HCT116 (cell line): ENCODE data around the gene OPRL1. TPM values are rescaled to one million over a fixed set of nuclear protein-coding genes. Genes with fewer than 3 reads are reported as not detected.

ENCODE experiments used
- ATAC-seq: fragments of 200-7000 bp; cut with Tn5 transposase; 2 replicates; pipeline ENCODE4 v1.9.1; 2020; ENCODE audit warnings: mild to moderate bottlenecking, moderate library complexity
- BruUV-seq: library from RNA; stranded (reverse); fragments of 400-500 nt; replicated peaks from 2 replicates; lab custom pipeline; 2021; lab: Mats Ljungman, UMichigan
- CTCF ChIA-PET: fragments of 300-600 bp; sonication (Branson Sonifier 250); formaldehyde crosslinking; loops from one replicate; lab custom pipeline; 2021; ENCODE audit warnings: antibody characterized with exemption; lab: Charles Lee
- POLR2A ChIA-PET: fragments of 300-600, 350-600 bp; sonication (Branson Sonifier 250); formaldehyde crosslinking; loops from one replicate; lab custom pipeline; 2021; ENCODE audit warnings: antibody characterized with exemption; lab: Charles Lee
- RAD21 ChIA-PET, 2 experiments: fragments of 300-600 bp; sonication (Branson Sonifier 250); formaldehyde crosslinking; loops; one replicate each; lab custom pipeline; 2023; ENCODE audit warnings: low total read pairs in 2 of 2; ENCODE audit not compliant: uncharacterized antibody in 2 of 2, unreplicated experiment in 2 of 2, low non-redundant PET in 1 of 2; lab: Charles Lee
- DNase-seq: peaks from one replicate; pipeline ENCODE4 v3.0.0-alpha.2; 2010; ENCODE audit warnings: low read depth, low spot score
- H2AFZ ChIP-seq: fragments of 200-600 bp; shearing (Covaris generic), sonication (generic); 2 replicates; pipeline ENCODE4 v1.6.1; 2017; ENCODE audit warnings: low read depth, mixed run types, mixed read lengths, antibody characterized with exemption, low read length; ENCODE audit not compliant: poor library complexity, severe bottlenecking
- H3K27ac ChIP-seq: 2 replicates; pipeline ENCODE4 v1.5.1; 2012; ENCODE audit warnings: low read depth, low read length
- H3K27me3 ChIP-seq: fragments of 200-600 bp; sonication (generic); 2 replicates; pipeline ENCODE4 v1.6.1; 2016; ENCODE audit warnings: mixed run types, low read length, mixed read lengths; ENCODE audit not compliant: insufficient read depth
- H3K36me3 ChIP-seq, 2 experiments: fragments of 200-500 bp in 1 of 2; fragments of 200-600 bp in 1 of 2; sonication (Bioruptor generic) in 1 of 2; sonication (generic) in 1 of 2; 2 replicates each; pipeline versions ENCODE4 v1.5.1 to v1.6.1; 2014 to 2016; ENCODE audit warnings: low read length in 2 of 2, inconsistent platforms in 1 of 2, mixed read lengths in 1 of 2, mixed run types in 1 of 2; ENCODE audit not compliant: insufficient read depth in 2 of 2, control insufficient read depth in 1 of 2
- H3K4me1 ChIP-seq, 2 experiments: fragments of 200-600 bp in 1 of 2; sonication (generic) in 1 of 2; 2 replicates each; pipeline versions ENCODE4 v1.5.1 to v1.6.1; 2012 to 2017; ENCODE audit warnings: low read length in 2 of 2, inconsistent platforms in 1 of 2, mild to moderate bottlenecking in 1 of 2, mixed read lengths in 1 of 2, mixed run types in 1 of 2, moderate library complexity in 1 of 2; ENCODE audit not compliant: insufficient read depth in 2 of 2, control insufficient read depth in 1 of 2
- H3K4me2 ChIP-seq: fragments of 200-600 bp; sonication (generic); 2 replicates; pipeline ENCODE4 v1.6.1; 2017; ENCODE audit warnings: mixed run types, low read length, mixed read lengths
- H3K4me3 ChIP-seq, 2 experiments: fragments of 200-600 bp in 1 of 2; sonication (generic) in 1 of 2; replicated peaks in 1 of 2; 2 replicates each; pipeline ENCODE4 v1.5.1; 2011 to 2016; ENCODE audit warnings: low read length in 2 of 2, control low read depth in 1 of 2, low read depth in 1 of 2, mild to moderate bottlenecking in 1 of 2, mixed read lengths in 1 of 2, mixed run types in 1 of 2
- H3K79me2 ChIP-seq: fragments of 200-600 bp; sonication (generic); 2 replicates; pipeline ENCODE4 v1.6.1; 2017; ENCODE audit warnings: mild to moderate bottlenecking, mixed run types, low read length, moderate library complexity, mixed read lengths; ENCODE audit not compliant: insufficient read depth
- H3K9ac ChIP-seq: fragments of 200-600 bp; sonication (generic); 2 replicates; pipeline ENCODE4 v1.6.1; 2016; ENCODE audit warnings: low read length, mixed read lengths
- H3K9me2 ChIP-seq: fragments of 200-600 bp; sonication (generic), shearing (Covaris generic); 2 replicates; pipeline ENCODE4 v1.6.1; 2017; ENCODE audit warnings: mixed run types, mild to moderate bottlenecking, moderate library complexity; ENCODE audit not compliant: insufficient read depth
- H3K9me3 ChIP-seq, 2 experiments: fragments of 200-500 bp in 1 of 2; fragments of 200-600 bp in 1 of 2; sonication (Bioruptor generic) in 1 of 2; sonication (generic) in 1 of 2; 2 replicates each; pipeline ENCODE4 v1.6.1; 2014 to 2017; ENCODE audit warnings: low read length in 2 of 2, mixed read lengths in 2 of 2, inconsistent platforms in 1 of 2, low read depth in 1 of 2, mild to moderate bottlenecking in 1 of 2, mixed run types in 1 of 2, moderate library complexity in 1 of 2; ENCODE audit not compliant: control insufficient read depth in 1 of 2, insufficient read depth in 1 of 2
- H4K20me1 ChIP-seq: fragments of 200-600 bp; sonication (generic), shearing (Covaris generic); 2 replicates; pipeline ENCODE4 v1.6.1; 2017; ENCODE audit warnings: mixed run types, mild to moderate bottlenecking, moderate library complexity; ENCODE audit not compliant: insufficient read depth
- ATF3 ChIP-seq: IDR thresholded peaks from 2 replicates; pipeline ENCODE4 v1.6.1; 2012
- CBX3 ChIP-seq: IDR thresholded peaks from 2 replicates; pipeline ENCODE4 v1.6.1; 2012; ENCODE audit warnings: low read depth
- CEBPB ChIP-seq: IDR thresholded peaks from 2 replicates; pipeline ENCODE4 v1.6.1; 2012; ENCODE audit warnings: low read depth
- CTCF ChIP-seq, 3 experiments: fragments of 200-600 bp in 1 of 3; sonication (generic) in 1 of 3; IDR thresholded peaks in 2 of 3; conservative IDR thresholded peaks in 1 of 3; 2 replicates each; pipeline ENCODE4 v1.5.1; 2012 to 2017; ENCODE audit warnings: low read depth in 2 of 3, low read length in 2 of 3, antibody characterized with exemption in 1 of 3, borderline replicate concordance in 1 of 3, control low read depth in 1 of 3, mild to moderate bottlenecking in 1 of 3, mixed read lengths in 1 of 3, mixed run types in 1 of 3, moderate library complexity in 1 of 3; ENCODE audit not compliant: insufficient read depth in 1 of 3
- EGR1 ChIP-seq: IDR thresholded peaks from 2 replicates; pipeline ENCODE4 v1.6.1; 2012; ENCODE audit warnings: low read depth
- ELF1 ChIP-seq: IDR thresholded peaks from 2 replicates; pipeline ENCODE4 v1.6.1; 2012; ENCODE audit warnings: low read depth, borderline replicate concordance
- EZH2 ChIP-seq: fragments of 200-600 bp; sonication (generic); IDR thresholded peaks from 2 replicates; pipeline ENCODE4 v1.6.1; 2017; ENCODE audit warnings: antibody characterized with exemption, mixed run types
- FOSL1 ChIP-seq: IDR thresholded peaks from 2 replicates; pipeline ENCODE4 v1.6.1; 2012; ENCODE audit warnings: low read depth
- JUND ChIP-seq: IDR thresholded peaks from 2 replicates; pipeline ENCODE4 v1.6.1; 2012
- MAX ChIP-seq: IDR thresholded peaks from 2 replicates; pipeline ENCODE4 v1.6.1; 2012
- POLR2A ChIP-seq: IDR thresholded peaks from 2 replicates; pipeline ENCODE4 v1.7.0; 2011; ENCODE audit warnings: borderline replicate concordance; ENCODE audit not compliant: insufficient read depth, insufficient read length; ENCODE audit errors: extremely low read depth
- POLR2AphosphoS5 ChIP-seq: IDR thresholded peaks from 2 replicates; pipeline ENCODE4 v1.6.1; 2011; ENCODE audit warnings: mild to moderate bottlenecking, low read depth, low read length, moderate library complexity
- REST ChIP-seq: IDR thresholded peaks from 2 replicates; pipeline ENCODE4 v1.6.1; 2012; ENCODE audit warnings: low read depth
- SIN3A ChIP-seq: IDR thresholded peaks from 2 replicates; pipeline ENCODE4 v1.6.1; 2012; ENCODE audit warnings: low read depth
- SP1 ChIP-seq: IDR thresholded peaks from 2 replicates; pipeline ENCODE4 v1.6.1; 2012; ENCODE audit warnings: low read depth
- SRF ChIP-seq: IDR thresholded peaks from 2 replicates; pipeline ENCODE4 v1.6.1; 2012; ENCODE audit warnings: low read depth
- TCF7L2 ChIP-seq: IDR thresholded peaks from 2 replicates; pipeline ENCODE4 v1.7.0; 2011; ENCODE audit warnings: borderline replicate concordance, inconsistent platforms; ENCODE audit not compliant: insufficient read depth, insufficient read length; ENCODE audit errors: extremely low read depth
- YY1 ChIP-seq: IDR thresholded peaks from 2 replicates; pipeline ENCODE4 v1.6.1; 2011; ENCODE audit warnings: low read length, low read depth, moderate library complexity, mild to moderate bottlenecking; ENCODE audit not compliant: insufficient replicate concordance; ENCODE audit errors: extremely low read depth
- ZBTB33 ChIP-seq: IDR thresholded peaks from 2 replicates; pipeline ENCODE4 v1.6.1; 2011; ENCODE audit warnings: mild to moderate bottlenecking, low read length, moderate library complexity; ENCODE audit not compliant: insufficient replicate concordance; ENCODE audit errors: extremely low read depth
- ZNF274 ChIP-seq: fragments of 200-500 bp; sonication (Bioruptor generic); IDR thresholded peaks from 2 replicates; pipeline ENCODE4 v1.6.1; 2014; ENCODE audit warnings: mild to moderate bottlenecking, low read depth, low read length, inconsistent platforms
- intact Hi-C: fragments of 100-400 bp; cut with micrococcal nuclease; formaldehyde crosslinking; loops from 2 replicates; pipeline ENCODE4 v1.10.0; 2022
- total RNA-seq: library from RNA; stranded (reverse); gene quantifications from one replicate; pipeline ENCODE4 v1.2.1, GENCODE V29; 2021; ENCODE audit not compliant: unreplicated experiment

OPRL1 gene
- total RNA-seq, 1 experiment from 2014 or later = 1.6 TPM

- Histone ChIP-seq H3K9ac (no peak overlapping the region), H3K4me3 (no peak overlapping the region), H4K20me1 (no peaks in the 10 kb centered on the region), H3K9me2 (no peaks in the 10 kb centered on the region), H3K79me2 (no peaks in the 10 kb centered on the region), H2AFZ (no peak overlapping the region), H3K27ac (no peak overlapping the region), H3K9me3 (no peaks in the 10 kb centered on the region), H3K36me3 (no peaks in the 10 kb centered on the region), H3K4me1 (no peaks in the 10 kb centered on the region), H3K4me2 (no peak overlapping the region), H3K27me3 (no peaks in the 10 kb centered on the region)
- ATAC-seq = no peak
- TF ChIP-seq ZNF274 = no peak
- TF ChIP-seq TCF7L2 = no peak
- TF ChIP-seq EGR1 = no peak
- TF ChIP-seq YY1 = no peak
- TF ChIP-seq POLR2A = no peak
- TF ChIP-seq CTCF (IDR thresholded peaks at IDR 0.05 in 2 of 3, conservative IDR thresholded peaks at IDR 0.05 in 1 of 3; ENCODE audit: borderline replicate concordance in 1 of 3, insufficient read depth in 1 of 3, low read depth in 2 of 3, low read length in 2 of 3) = no peak
- no peak for TF ChIP-seq SP1
- TF ChIP-seq ATF3 = no peak
- TF ChIP-seq EZH2 = no peak
- no peak for TF ChIP-seq MAX
- no peak for TF ChIP-seq CBX3
- TF ChIP-seq SRF = no peak
- TF ChIP-seq ELF1 = no peak
- TF ChIP-seq REST = no peak
- no peak for TF ChIP-seq SIN3A
- no peak for TF ChIP-seq FOSL1
- no peak for TF ChIP-seq ZBTB33
- no peak for TF ChIP-seq POLR2AphosphoS5
- TF ChIP-seq CEBPB = no peak
- TF ChIP-seq JUND = no peak
- ChIA-PET CTCF (no interaction called here), RAD21 (no interaction called here), POLR2A (no interaction called here)
- intact Hi-C loops = no loop called here
- no TSS peak for BruUV-seq
- no peak for DNase-seq
These were observed 56.3 kb downstream of the OPRL1 start for GRCh38 chr20:64136004-64136710.
